ENCODE measurements around the gene ADM5.

DNA sequence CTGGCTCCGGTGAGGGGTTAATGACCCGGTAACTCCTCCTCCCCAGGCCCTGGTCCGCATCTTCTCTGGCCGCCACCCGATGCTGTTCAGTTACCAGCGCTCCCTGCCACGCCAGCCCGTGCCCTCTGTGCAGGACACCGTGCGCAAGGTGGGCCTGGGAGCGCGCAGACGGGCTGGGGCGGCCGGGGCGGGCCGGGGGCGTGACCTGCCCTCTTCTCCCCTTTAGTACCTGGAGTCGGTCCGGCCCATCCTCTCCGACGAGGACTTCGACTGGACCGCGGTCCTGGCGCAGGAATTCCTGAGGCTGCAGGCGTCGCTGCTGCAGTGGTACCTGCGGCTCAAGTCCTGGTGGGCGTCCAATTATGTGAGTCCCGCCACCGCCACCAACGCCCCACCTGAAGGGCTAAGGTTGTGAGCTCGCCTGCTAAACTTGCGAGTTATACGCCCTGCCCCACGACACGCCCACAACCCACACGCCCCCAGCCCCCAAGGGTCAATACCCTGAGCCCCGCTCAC, 11.9 kb downstream of the ADM5 start:
- no peak for TF ChIP-seq JUNB (IDR thresholded peaks at IDR 0.05; ENCODE audit: unreplicated experiment)
- TF ChIP-seq, protein P1, sequence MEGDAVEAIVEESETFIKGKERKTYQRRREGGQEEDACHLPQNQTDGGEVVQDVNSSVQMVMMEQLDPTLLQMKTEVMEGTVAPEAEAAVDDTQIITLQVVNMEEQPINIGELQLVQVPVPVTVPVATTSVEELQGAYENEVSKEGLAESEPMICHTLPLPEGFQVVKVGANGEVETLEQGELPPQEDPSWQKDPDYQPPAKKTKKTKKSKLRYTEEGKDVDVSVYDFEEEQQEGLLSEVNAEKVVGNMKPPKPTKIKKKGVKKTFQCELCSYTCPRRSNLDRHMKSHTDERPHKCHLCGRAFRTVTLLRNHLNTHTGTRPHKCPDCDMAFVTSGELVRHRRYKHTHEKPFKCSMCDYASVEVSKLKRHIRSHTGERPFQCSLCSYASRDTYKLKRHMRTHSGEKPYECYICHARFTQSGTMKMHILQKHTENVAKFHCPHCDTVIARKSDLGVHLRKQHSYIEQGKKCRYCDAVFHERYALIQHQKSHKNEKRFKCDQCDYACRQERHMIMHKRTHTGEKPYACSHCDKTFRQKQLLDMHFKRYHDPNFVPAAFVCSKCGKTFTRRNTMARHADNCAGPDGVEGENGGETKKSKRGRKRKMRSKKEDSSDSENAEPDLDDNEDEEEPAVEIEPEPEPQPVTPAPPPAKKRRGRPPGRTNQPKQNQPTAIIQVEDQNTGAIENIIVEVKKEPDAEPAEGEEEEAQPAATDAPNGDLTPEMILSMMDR (conservative IDR thresholded peaks at IDR 0.05; ENCODE audit: low read depth in 2 of 2): no peak
- no peak for TF ChIP-seq EZH2 (IDR thresholded peaks at IDR 0.05; ENCODE audit: low read depth, unreplicated experiment)

Measured in GM23338 (cell line).